Adrenal gland (tissue), 12 donors: Measurements from ENCODE around the gene PRDM16. TPM values are rescaled to one million over a fixed set of nuclear protein-coding genes. Genes with fewer than 3 reads are reported as not detected.

Experiments used
- DNase-seq, 7 donors: peaks; one replicate each; pipeline ENCODE4 v3.0.0-alpha.2; 2019 to 2020
- H3K27ac ChIP-seq, 5 donors: fragments of 200-600 bp; sonication (generic) in 4 of 5; 1 replicate in 3 of 5; 2 replicates in 2 of 5; pipeline versions ENCODE4 v1.5.1 to v1.8.0; 2016 to 2020; ENCODE audit warnings: mild to moderate bottlenecking in 1 of 5
- H3K27me3 ChIP-seq: fragments of 200-600 bp; 2 replicates; pipeline ENCODE4 v1.8.0; 2021
- H3K36me3 ChIP-seq, 2 donors: fragments of 200-600 bp; replicated peaks in 1 of 2; 1 replicate in 1 of 2; 2 replicates in 1 of 2; pipeline versions ENCODE4 v1.5.1 to v1.8.0; 2018 to 2022
- H3K4me1 ChIP-seq, 2 donors: fragments of 200-600 bp; replicated peaks in 1 of 2; 1 replicate in 1 of 2; 2 replicates in 1 of 2; pipeline versions ENCODE4 v1.5.1 to v1.8.0; 2018 to 2021
- H3K4me3 ChIP-seq, 4 donors: fragments of 200-600 bp; sonication (generic) in 3 of 4; one replicate each; pipeline ENCODE4 v1.5.1; 2016 to 2018
- H3K9me3 ChIP-seq, 3 donors: fragments of 200-600 bp; sonication (generic) in 1 of 3; replicated peaks in 1 of 3; 1 replicate in 2 of 3; 2 replicates in 1 of 3; pipeline versions ENCODE4 v1.5.1 to v1.8.0; 2016 to 2021
- POLR2A ChIP-seq, 2 donors: fragments of 450-650 bp; IDR thresholded peaks; one replicate each; pipeline ENCODE4 v1.6.1; 2017; ENCODE audit warnings: antibody characterized with exemption in 2 of 2, mild to moderate bottlenecking in 2 of 2, moderate library complexity in 1 of 2
- WGBS, 4 donors: extraction: QIAGEN DNeasy Blood & Tissue Kit in 2 of 4; methylation state at CpG; one replicate each; pipeline versions ENCODE4 v1.1.5 to v1.1.7; 2013 to 2017; 5-methylcytosine and 5-hydroxymethylcytosine counted together
- intact Hi-C, 2 donors: fragments of 100-400 bp; cut with DNase I; formaldehyde crosslinking; loops; one replicate each; pipeline versions ENCODE4 v1.14.1 to v1.15.0; 2022 to 2023
- polyA plus RNA-seq, 3 donors: library from polyadenylated mRNA; stranded (reverse); fragments of 200-250 nt in 2 of 3; fragments of 350-450 nt in 1 of 3; fragmentation: Illumina TruSeq in 1 of 3; extraction: RNeasy Lipid Tissue Mini Kit (QIAGEN cat#74804) in 1 of 3; gene quantifications; one replicate each; pipeline ENCODE4 v1.2.3, GENCODE V29; 2013 to 2014
- total RNA-seq, 9 donors: library from RNA; depleted of rRNA in 4 of 9; stranded (reverse); fragments of >200 nt in 4 of 9; fragments of 120-200 nt in 1 of 9; fragmentation: NEBNext Ultra II Directional in 1 of 9; extraction: Animal tissue kit (Norgen Biotek cat#: 25700) in 1 of 9; gene quantifications; one replicate each; pipeline versions ENCODE4 v1.1.0 to v1.2.4, GENCODE V29; 2013 to 2023
- TF ChIP-seq, protein P1 (sequence below), 6 experiments: fragments of 450-650 bp in 4 of 6; fragments of 200-600 bp in 2 of 6; sonication (generic) in 1 of 6; IDR thresholded peaks; 1 replicate in 5 of 6; 2 replicates in 1 of 6; pipeline versions ENCODE4 v1.5.1 to v1.8.0; 2016 to 2021; ENCODE audit warnings: antibody characterized with exemption in 6 of 6, mild to moderate bottlenecking in 2 of 6, moderate library complexity in 1 of 6
- donor health status: healthy with polysubstance abuse.
- donor health status: Bipolar disorder and iron deficiency.
- donor health status: DM: yes; HTN: yes; CAD: no.
- donor health status: DM: no; HTN: no; CAD: no.
- donor health status: DM: no; HTN: no; CAD: no.
- donor health status: DM: yes; HTN: yes; CAD: no.

Gene PRDM16
- total and polyA plus RNA-seq, 12 donors, result 0.04 to 2.8 (median 0.61) TPM; not detected in 1

DNA sequence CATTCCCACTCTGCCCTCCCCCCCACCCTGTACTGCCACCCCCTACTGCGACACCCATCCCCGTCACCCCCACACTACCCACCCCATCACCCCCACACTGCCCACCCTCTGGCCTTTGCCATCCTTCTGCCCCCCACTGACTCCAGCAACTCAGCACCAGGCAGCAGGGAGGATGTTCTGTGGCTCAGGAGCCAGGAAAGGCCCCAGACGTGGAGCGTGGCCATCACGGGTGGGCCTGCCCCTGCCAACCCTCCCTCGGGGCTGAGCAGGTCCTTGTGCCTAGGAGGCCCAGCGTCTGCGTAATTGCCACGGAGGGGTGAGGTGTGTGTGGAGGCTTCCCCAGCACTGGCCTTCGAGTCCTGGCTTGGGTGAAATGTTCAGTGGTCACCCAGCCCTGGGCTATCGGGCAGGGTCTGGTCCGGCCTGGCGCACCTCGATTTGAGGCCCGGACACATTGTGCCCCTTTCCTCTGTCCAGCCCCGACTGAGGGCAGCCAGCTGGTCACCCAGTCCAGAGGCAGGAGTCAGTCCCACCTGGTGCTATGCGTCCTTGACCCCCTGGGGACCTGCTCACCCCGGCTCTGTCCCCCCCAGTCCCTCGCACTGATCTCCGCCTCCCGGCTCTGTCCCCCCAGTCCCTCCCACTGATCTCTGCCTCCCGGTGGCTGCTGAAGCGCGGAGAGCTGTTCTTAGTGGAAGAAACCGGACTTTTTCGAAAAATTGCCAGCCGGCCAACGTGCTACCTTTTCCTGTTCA is 408.4 kb downstream of the PRDM16 start:
- WGBS, 4 donors, result 58 to 74% (median 61%) methylated on average over 10 to 28 of the region's 28 CpGs
- Histone ChIP-seq H3K4me3 (no peak overlapping the region), H3K27ac (no peak overlapping the region), H3K36me3 (no peaks in the 10 kb centered on the region), H3K27me3 (no peaks in the 10 kb centered on the region), H3K9me3 (no peaks in the 10 kb centered on the region), H3K4me1 (no peaks in the 10 kb centered on the region)
- no peak for TF ChIP-seq POLR2A (IDR thresholded peaks at IDR 0.05)
- TF ChIP-seq, protein P1, sequence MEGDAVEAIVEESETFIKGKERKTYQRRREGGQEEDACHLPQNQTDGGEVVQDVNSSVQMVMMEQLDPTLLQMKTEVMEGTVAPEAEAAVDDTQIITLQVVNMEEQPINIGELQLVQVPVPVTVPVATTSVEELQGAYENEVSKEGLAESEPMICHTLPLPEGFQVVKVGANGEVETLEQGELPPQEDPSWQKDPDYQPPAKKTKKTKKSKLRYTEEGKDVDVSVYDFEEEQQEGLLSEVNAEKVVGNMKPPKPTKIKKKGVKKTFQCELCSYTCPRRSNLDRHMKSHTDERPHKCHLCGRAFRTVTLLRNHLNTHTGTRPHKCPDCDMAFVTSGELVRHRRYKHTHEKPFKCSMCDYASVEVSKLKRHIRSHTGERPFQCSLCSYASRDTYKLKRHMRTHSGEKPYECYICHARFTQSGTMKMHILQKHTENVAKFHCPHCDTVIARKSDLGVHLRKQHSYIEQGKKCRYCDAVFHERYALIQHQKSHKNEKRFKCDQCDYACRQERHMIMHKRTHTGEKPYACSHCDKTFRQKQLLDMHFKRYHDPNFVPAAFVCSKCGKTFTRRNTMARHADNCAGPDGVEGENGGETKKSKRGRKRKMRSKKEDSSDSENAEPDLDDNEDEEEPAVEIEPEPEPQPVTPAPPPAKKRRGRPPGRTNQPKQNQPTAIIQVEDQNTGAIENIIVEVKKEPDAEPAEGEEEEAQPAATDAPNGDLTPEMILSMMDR (IDR thresholded peaks at IDR 0.05), result no peak
- intact Hi-C loops, result no loop called here
- DNase-seq, result no peak

DNA sequence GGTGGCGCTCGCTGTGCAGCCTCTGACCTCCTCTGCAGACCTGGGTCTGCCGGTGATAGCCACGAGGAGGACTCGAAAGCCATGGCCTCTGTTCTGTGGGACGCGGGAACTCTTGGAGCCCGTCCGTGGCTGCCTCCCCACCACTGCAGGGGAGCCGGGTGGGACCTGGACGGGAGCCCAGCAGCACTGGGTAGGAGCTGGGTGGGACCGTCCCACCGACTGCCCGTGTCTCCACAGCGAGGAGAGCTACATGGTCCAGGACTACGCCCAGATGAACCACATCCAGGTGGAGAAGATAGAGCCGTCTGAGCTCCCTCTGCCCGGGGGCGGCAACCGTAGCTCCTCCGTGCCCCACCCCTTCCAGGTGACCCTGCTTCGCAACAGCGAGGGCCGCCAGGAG is 409.2 kb downstream of the PRDM16 start:
- Histone ChIP-seq H3K9me3 (no peaks in the 10 kb centered on the region), H3K4me3 (no peak overlapping the region), H3K27me3 (peaks cover 3% of the 10 kb centered on the region), H3K4me1 (no peaks in the 10 kb centered on the region), H3K27ac (no peak overlapping the region), H3K36me3 (no peaks in the 10 kb centered on the region)
- TF ChIP-seq POLR2A (IDR thresholded peaks at IDR 0.05), result no peak
- TF ChIP-seq, protein P1 (IDR thresholded peaks at IDR 0.05), result no peak
- intact Hi-C loops, result no loop called here
- no peak for DNase-seq
- WGBS, 4 donors, result 78 to 100% (median 86%) methylated on average over 2 to 24 of the region's 24 CpGs

DNA sequence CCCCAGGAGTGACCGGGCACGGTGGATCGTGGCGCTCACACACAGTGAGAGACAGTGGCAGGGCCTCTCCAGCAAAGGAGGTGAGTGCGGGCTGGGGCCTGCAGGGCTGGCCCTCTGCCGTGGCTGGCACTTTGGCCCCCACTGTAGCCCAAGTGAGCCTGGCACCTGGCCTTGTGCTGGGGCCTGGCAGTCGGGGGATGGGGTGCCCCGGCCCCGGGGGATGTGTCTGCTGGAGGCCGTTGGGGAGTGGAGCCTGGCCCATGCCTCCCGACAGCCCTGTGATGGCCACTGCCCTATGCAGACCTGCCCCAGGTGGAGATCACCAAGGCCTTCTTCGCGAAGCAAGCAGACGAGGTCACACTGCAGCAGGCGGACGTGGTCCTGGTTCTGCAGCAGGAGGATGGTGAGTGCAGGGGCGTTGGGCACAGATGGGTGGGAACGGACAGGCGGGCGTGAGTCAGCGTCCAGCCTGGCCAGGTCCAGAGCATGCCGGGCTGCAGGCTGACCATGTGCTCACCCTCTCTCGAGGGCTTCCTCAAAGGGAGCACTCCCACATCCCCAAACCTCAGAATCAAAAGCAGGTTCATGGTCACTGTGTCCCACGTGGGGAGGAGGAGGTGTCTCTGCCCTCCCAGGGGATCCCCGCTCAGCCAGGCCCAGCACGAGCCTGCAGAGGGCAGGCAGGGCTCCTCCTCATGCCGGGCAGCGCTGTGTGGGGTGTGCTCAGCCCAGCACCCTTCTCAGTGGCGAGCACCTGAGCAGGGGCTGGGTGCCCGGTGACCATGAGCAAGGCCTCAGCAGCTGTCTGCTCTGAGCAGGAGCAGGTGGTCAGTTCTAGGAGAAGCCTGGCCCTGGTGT is 410.7 kb downstream of the PRDM16 start:
- Histone ChIP-seq H3K4me3 (no peak overlapping the region), H3K27me3 (peaks cover 3% of the 10 kb centered on the region), H3K4me1 (no peaks in the 10 kb centered on the region), H3K9me3 (no peaks in the 10 kb centered on the region), H3K36me3 (no peaks in the 10 kb centered on the region), H3K27ac (no peak overlapping the region)
- intact Hi-C loops, result no loop called here
- TF ChIP-seq, protein P1 (IDR thresholded peaks at IDR 0.05), result no peak
- no peak for TF ChIP-seq POLR2A (IDR thresholded peaks at IDR 0.05)
- WGBS, 4 donors, result 70 to 84% (median 72%) methylated on average over 9 to 30 of the region's 30 CpGs
- DNase-seq, result no peak

DNA sequence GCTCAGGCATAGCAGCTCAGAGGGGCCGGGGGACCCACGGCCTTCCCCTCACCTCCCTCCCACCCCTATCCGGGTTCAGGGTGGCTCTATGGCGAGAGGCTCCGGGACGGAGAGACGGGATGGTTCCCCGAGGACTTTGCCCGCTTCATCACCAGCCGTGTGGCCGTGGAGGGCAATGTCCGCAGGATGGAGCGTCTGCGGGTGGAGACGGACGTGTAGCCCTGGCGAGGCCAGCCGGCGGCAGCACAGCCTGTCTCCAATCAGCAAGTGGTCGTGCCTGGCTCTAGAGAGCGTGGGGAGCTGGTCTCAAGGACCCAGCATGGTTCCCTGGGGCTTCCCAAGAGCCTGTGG is 411.3 kb downstream of the PRDM16 start:
- peaks cover 3% of the 10 kb centered on the region for H3K27me3 ChIP-seq
- 75 to 90% (median 84%) methylated on average over 2 to 21 of the region's 21 CpGs for WGBS, 4 donors
- no peak for TF ChIP-seq POLR2A (IDR thresholded peaks at IDR 0.05)
- TF ChIP-seq, protein P1 (IDR thresholded peaks at IDR 0.05), result no peak
- no peaks in the 10 kb centered on the region for H3K36me3 ChIP-seq
- H3K4me1 ChIP-seq, result no peaks in the 10 kb centered on the region
- DNase-seq, result no peak
- H3K4me3 ChIP-seq, result no peak overlapping the region
- H3K9me3 ChIP-seq, result no peaks in the 10 kb centered on the region
- intact Hi-C loops, result no loop called here
- no peak overlapping the region for H3K27ac ChIP-seq
